Measurements from ENCODE around the gene RAB43. TPM values are rescaled to one million over a fixed set of nuclear protein-coding genes. Genes with fewer than 3 reads are reported as not detected.

The RAB43 gene
- polyA plus RNA-seq, 1 of the 3 experiments (the other 2 are of a cell fraction), result 9.5 TPM

- H3K27me3 ChIP-seq (ENCODE audit: insufficient read depth), result no peaks in the 10 kb centered on the region
- peaks cover 41% of the 10 kb centered on the region for H3K79me2 ChIP-seq (ENCODE audit: insufficient read depth)
- no peaks in the 10 kb centered on the region for H3F3A ChIP-seq (replicated peaks; ENCODE audit: insufficient read depth)
- H3K36me3 ChIP-seq (replicated peaks in 1 of 2; ENCODE audit: control insufficient read depth in 1 of 2, insufficient read depth in 2 of 2, low read length in 1 of 2), result peaks cover 2 to 4% of the 10 kb centered on the region in 2 experiments
- no peak overlapping the region for H3K4me3 ChIP-seq (ENCODE audit: low read depth in 2 of 2, low read length in 1 of 2)
- TF ChIP-seq RAD21 (IDR thresholded peaks at IDR 0.05; ENCODE audit: low read length), result no peak
- no peak overlapping the region for H2AFZ ChIP-seq (ENCODE audit: low read depth)
- no peak overlapping the region for H3K27ac ChIP-seq (ENCODE audit: low read depth in 2 of 2, low read length in 1 of 2)
- no peak overlapping the region for H3K9ac ChIP-seq
- peaks cover 47% of the 10 kb centered on the region for H4K20me1 ChIP-seq (ENCODE audit: insufficient read depth)
- ChIA-PET POLR2A (no interaction called here), CTCF (interaction anchor here (1.5 kb wide), 1 partner anchor 134 kb away, joined by 9 read pairs; no protein-coding TSS in a partner anchor)
- peak; percentile 3 for DNase-seq
- no peaks in the 10 kb centered on the region for H3K4me1 ChIP-seq (ENCODE audit: control insufficient read depth in 1 of 2, insufficient read depth in 2 of 2, low read depth in 1 of 2, low read length in 1 of 2)
- 90% methylated on average over 4 of the region's 6 CpGs for WGBS (ENCODE audit: low lambda C conversion rate)
- no peaks in the 10 kb centered on the region for H3K9me3 ChIP-seq
- H3K4me2 ChIP-seq, result no peak overlapping the region
- H3K9me2 ChIP-seq, result no peaks in the 10 kb centered on the region
Observed at GRCh38 chr3:129104498-129105079, 17.0 kb downstream of the RAB43 start.

- WGBS (ENCODE audit: low lambda C conversion rate), result 100% methylated on average over 4 of the region's 6 CpGs
- H3K4me1 ChIP-seq (ENCODE audit: control insufficient read depth in 1 of 2, insufficient read depth in 2 of 2, low read depth in 1 of 2, low read length in 1 of 2), result no peaks in the 10 kb centered on the region
- no peak for DNase-seq
- CTCF ChIA-PET, result interaction anchor here (1.5 kb wide), 1 partner anchor 134 kb away, joined by 9 read pairs; no protein-coding TSS in a partner anchor
- H4K20me1 ChIP-seq (ENCODE audit: insufficient read depth), result peaks cover 47% of the 10 kb centered on the region
- H3K9ac ChIP-seq, result no peak overlapping the region
- H2AFZ ChIP-seq (ENCODE audit: low read depth), result no peak overlapping the region
- H3K4me2 ChIP-seq, result no peak overlapping the region
- peaks cover 46% of the 10 kb centered on the region for H3K79me2 ChIP-seq (ENCODE audit: insufficient read depth)
- H3F3A ChIP-seq (replicated peaks; ENCODE audit: insufficient read depth), result no peaks in the 10 kb centered on the region
- H3K4me3 ChIP-seq (ENCODE audit: low read depth in 2 of 2, low read length in 1 of 2), result no peak overlapping the region
- no peaks in the 10 kb centered on the region for H3K9me2 ChIP-seq
- no peak overlapping the region for H3K27ac ChIP-seq (ENCODE audit: low read depth in 2 of 2, low read length in 1 of 2)
- POLR2A ChIA-PET, result no interaction called here
- H3K9me3 ChIP-seq, result no peaks in the 10 kb centered on the region
- no peaks in the 10 kb centered on the region for H3K27me3 ChIP-seq (ENCODE audit: insufficient read depth)
- H3K36me3 ChIP-seq (replicated peaks in 1 of 2; ENCODE audit: control insufficient read depth in 1 of 2, insufficient read depth in 2 of 2, low read length in 1 of 2), result peaks cover 2 to 7% of the 10 kb centered on the region in 2 experiments
- TF ChIP-seq NRF1 (IDR thresholded peaks at IDR 0.05; ENCODE audit: low read depth, low read length), result no peak
- no peak for TF ChIP-seq TCF12 (IDR thresholded peaks at IDR 0.05)
- no peak for TF ChIP-seq ELF1 (IDR thresholded peaks at IDR 0.05)
- TF ChIP-seq REST (IDR thresholded peaks at IDR 0.05; ENCODE audit: low read depth, low read length), result no peak
- no peak for TF ChIP-seq SIN3A (IDR thresholded peaks at IDR 0.05; ENCODE audit: borderline replicate concordance, low read depth, low read length)
- TF ChIP-seq, protein P1, sequence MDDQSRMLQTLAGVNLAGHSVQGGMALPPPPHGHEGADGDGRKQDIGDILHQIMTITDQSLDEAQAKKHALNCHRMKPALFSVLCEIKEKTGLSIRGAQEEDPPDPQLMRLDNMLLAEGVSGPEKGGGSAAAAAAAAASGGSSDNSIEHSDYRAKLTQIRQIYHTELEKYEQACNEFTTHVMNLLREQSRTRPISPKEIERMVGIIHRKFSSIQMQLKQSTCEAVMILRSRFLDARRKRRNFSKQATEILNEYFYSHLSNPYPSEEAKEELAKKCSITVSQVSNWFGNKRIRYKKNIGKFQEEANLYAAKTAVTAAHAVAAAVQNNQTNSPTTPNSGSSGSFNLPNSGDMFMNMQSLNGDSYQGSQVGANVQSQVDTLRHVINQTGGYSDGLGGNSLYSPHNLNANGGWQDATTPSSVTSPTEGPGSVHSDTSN (IDR thresholded peaks at IDR 0.05), result no peak
- TF ChIP-seq, protein P2, sequence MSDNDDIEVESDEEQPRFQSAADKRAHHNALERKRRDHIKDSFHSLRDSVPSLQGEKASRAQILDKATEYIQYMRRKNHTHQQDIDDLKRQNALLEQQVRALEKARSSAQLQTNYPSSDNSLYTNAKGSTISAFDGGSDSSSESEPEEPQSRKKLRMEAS (IDR thresholded peaks at IDR 0.05; ENCODE audit: low read depth), result no peak
- no peak for TF ChIP-seq RAD21 (IDR thresholded peaks at IDR 0.05; ENCODE audit: low read length)
- no peak for TF ChIP-seq FOXJ3 (CRISPR knock-in tag; IDR thresholded peaks at IDR 0.05)
- TF ChIP-seq, protein P3, sequence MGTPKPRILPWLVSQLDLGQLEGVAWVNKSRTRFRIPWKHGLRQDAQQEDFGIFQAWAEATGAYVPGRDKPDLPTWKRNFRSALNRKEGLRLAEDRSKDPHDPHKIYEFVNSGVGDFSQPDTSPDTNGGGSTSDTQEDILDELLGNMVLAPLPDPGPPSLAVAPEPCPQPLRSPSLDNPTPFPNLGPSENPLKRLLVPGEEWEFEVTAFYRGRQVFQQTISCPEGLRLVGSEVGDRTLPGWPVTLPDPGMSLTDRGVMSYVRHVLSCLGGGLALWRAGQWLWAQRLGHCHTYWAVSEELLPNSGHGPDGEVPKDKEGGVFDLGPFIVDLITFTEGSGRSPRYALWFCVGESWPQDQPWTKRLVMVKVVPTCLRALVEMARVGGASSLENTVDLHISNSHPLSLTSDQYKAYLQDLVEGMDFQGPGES (IDR thresholded peaks at IDR 0.05; ENCODE audit: low read depth, low read length), result no peak
- TF ChIP-seq CHD2 (IDR thresholded peaks at IDR 0.05; ENCODE audit: low read length, partially characterized antibody), result no peak
- no peak for TF ChIP-seq EZH2phosphoT487 (IDR thresholded peaks at IDR 0.05; ENCODE audit: borderline replicate concordance, low read depth)
- TF ChIP-seq, protein P4, sequence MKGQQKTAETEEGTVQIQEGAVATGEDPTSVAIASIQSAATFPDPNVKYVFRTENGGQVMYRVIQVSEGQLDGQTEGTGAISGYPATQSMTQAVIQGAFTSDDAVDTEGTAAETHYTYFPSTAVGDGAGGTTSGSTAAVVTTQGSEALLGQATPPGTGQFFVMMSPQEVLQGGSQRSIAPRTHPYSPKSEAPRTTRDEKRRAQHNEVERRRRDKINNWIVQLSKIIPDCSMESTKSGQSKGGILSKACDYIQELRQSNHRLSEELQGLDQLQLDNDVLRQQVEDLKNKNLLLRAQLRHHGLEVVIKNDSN (IDR thresholded peaks at IDR 0.05; ENCODE audit: borderline replicate concordance, low read depth), result no peak
- TF ChIP-seq, protein P5, sequence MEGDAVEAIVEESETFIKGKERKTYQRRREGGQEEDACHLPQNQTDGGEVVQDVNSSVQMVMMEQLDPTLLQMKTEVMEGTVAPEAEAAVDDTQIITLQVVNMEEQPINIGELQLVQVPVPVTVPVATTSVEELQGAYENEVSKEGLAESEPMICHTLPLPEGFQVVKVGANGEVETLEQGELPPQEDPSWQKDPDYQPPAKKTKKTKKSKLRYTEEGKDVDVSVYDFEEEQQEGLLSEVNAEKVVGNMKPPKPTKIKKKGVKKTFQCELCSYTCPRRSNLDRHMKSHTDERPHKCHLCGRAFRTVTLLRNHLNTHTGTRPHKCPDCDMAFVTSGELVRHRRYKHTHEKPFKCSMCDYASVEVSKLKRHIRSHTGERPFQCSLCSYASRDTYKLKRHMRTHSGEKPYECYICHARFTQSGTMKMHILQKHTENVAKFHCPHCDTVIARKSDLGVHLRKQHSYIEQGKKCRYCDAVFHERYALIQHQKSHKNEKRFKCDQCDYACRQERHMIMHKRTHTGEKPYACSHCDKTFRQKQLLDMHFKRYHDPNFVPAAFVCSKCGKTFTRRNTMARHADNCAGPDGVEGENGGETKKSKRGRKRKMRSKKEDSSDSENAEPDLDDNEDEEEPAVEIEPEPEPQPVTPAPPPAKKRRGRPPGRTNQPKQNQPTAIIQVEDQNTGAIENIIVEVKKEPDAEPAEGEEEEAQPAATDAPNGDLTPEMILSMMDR (IDR thresholded peaks at IDR 0.05), result no peak
- TF ChIP-seq USF2 (IDR thresholded peaks at IDR 0.05; ENCODE audit: borderline replicate concordance, low read depth, low read length), result no peak
- TF ChIP-seq POLR2AphosphoS5 (IDR thresholded peaks at IDR 0.05; ENCODE audit: low read depth, low read length), result no peak
- TF ChIP-seq TEAD4 (IDR thresholded peaks at IDR 0.05; ENCODE audit: borderline replicate concordance, insufficient read depth), result no peak
Observed at GRCh38 chr3:129104051-129104450, 17.6 kb downstream of the RAB43 start.
